SU-DHL-6 (cell line): Measurements from ENCODE around the gene MST1R.

Experiments used
- H2AFZ ChIP-seq: fragments of 200-600 bp; sonication (generic); 2 replicates; pipeline ENCODE4 v1.6.1; 2014; ENCODE audit warnings: low read depth, mild to moderate bottlenecking, moderate library complexity, mixed read lengths, antibody characterized with exemption, low read length; ENCODE audit not compliant: severe bottlenecking
- H3F3A ChIP-seq: fragments of 200-600 bp; shearing (Covaris generic); 2 replicates; pipeline ENCODE4 v1.6.0; 2016; ENCODE audit warnings: antibody characterized with exemption, mild to moderate bottlenecking; ENCODE audit not compliant: insufficient read depth
- H3K27ac ChIP-seq: fragments of 200-600 bp; sonication (generic); 2 replicates; pipeline ENCODE4 v1.5.1; 2016; ENCODE audit warnings: low read depth, mild to moderate bottlenecking, low read length, moderate library complexity, mixed read lengths
- H3K27me3 ChIP-seq: fragments of 200-600 bp; sonication (generic), shearing (Covaris generic); 2 replicates; pipeline ENCODE4 v1.6.0; 2014; ENCODE audit warnings: mild to moderate bottlenecking, low read length
- H3K36me3 ChIP-seq: fragments of 200-600 bp; sonication (generic); 2 replicates; pipeline ENCODE4 v1.6.1; 2014; ENCODE audit warnings: mild to moderate bottlenecking, low read length, mixed read lengths
- H3K4me2 ChIP-seq: fragments of 300-600, 200-600 bp; shearing (Covaris generic), sonication (generic); 2 replicates; pipeline ENCODE4 v1.6.0; 2014; ENCODE audit warnings: low read length, low read depth, mild to moderate bottlenecking; ENCODE audit not compliant: poor library complexity, severe bottlenecking
- H3K4me3 ChIP-seq: fragments of 200-600 bp; sonication (generic); 2 replicates; pipeline ENCODE4 v1.5.1; 2014; ENCODE audit warnings: antibody characterized with exemption, low read length, mild to moderate bottlenecking, mixed read lengths; ENCODE audit not compliant: insufficient read depth, poor library complexity, severe bottlenecking
- H3K79me2 ChIP-seq: fragments of 200-600 bp; sonication (generic); 2 replicates; pipeline ENCODE4 v1.6.1; 2014; ENCODE audit warnings: mild to moderate bottlenecking, low read length, moderate library complexity; ENCODE audit not compliant: insufficient read depth
- H3K9ac ChIP-seq: fragments of 200-600 bp; sonication (generic); 2 replicates; pipeline ENCODE4 v1.7.0; 2014; ENCODE audit warnings: mild to moderate bottlenecking, low read length
- H3K9me2 ChIP-seq: fragments of 200-600 bp; sonication (generic); replicated peaks from 2 replicates; pipeline ENCODE4 v1.6.1; 2014; ENCODE audit warnings: low read length; ENCODE audit not compliant: insufficient read depth
- H3K9me3 ChIP-seq: fragments of 200-600 bp; sonication (generic); 2 replicates; pipeline ENCODE4 v1.6.1; 2014; ENCODE audit warnings: low read length, mixed read lengths; ENCODE audit not compliant: insufficient read depth
- H4K20me1 ChIP-seq: fragments of 200-600 bp; sonication (generic); 2 replicates; pipeline ENCODE4 v1.6.1; 2014; ENCODE audit warnings: low read depth, mild to moderate bottlenecking, antibody characterized with exemption, low read length, moderate library complexity, mixed read lengths
- CTCF ChIP-seq: fragments of 200-600 bp; sonication (generic); IDR thresholded peaks from one replicate; pipeline ENCODE4 v1.5.1; 2017; ENCODE audit warnings: antibody characterized with exemption, mild to moderate bottlenecking, low read length, moderate library complexity; ENCODE audit not compliant: insufficient read depth, poor library complexity, severe bottlenecking
- EZH2phosphoT487 ChIP-seq: fragments of 200-600 bp; sonication (generic), shearing (Covaris generic); conservative IDR thresholded peaks from 2 replicates; pipeline ENCODE4 v1.6.1; 2018; ENCODE audit warnings: mild to moderate bottlenecking, antibody characterized with exemption, low read length, moderate library complexity, mixed read lengths

MST1R gene

DNA sequence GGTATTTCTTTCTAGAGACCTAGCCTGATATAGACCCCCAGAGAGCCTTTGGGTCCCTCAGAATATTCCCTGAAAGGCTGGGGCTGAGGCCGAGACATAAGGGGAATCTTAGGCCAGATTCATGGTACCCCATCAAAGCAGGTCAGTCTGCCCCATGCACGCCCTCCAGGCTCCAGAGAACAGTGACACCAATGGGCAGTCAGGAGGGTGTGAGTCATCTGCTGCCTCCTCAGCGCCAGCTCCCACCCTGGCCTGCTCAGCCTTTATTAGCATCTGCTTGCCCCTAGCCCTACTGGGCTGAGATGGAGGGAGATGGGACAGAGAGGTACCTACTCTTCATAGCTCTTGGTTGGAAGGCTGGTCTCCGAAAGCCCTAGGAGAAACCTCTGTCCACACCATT lies 19.7 kb downstream of the MST1R start:
- H4K20me1 ChIP-seq = no peaks in the 10 kb centered on the region
- no peaks in the 10 kb centered on the region for H3K27me3 ChIP-seq
- no peak overlapping the region for H3K4me2 ChIP-seq
- no peak overlapping the region for H3K4me3 ChIP-seq
- no peaks in the 10 kb centered on the region for H3K9me3 ChIP-seq
- no peak overlapping the region for H3K27ac ChIP-seq
- H3K9me2 ChIP-seq = no peaks in the 10 kb centered on the region
- no peaks in the 10 kb centered on the region for H3K79me2 ChIP-seq
- TF ChIP-seq CTCF (no peak), EZH2phosphoT487 (no peak)
- no peak overlapping the region for H2AFZ ChIP-seq
- no peaks in the 10 kb centered on the region for H3F3A ChIP-seq
- no peaks in the 10 kb centered on the region for H3K36me3 ChIP-seq
- H3K9ac ChIP-seq = no peak overlapping the region

- Histone ChIP-seq H3K9me2 (no peaks in the 10 kb centered on the region), H3F3A (no peaks in the 10 kb centered on the region), H3K27me3 (no peaks in the 10 kb centered on the region), H4K20me1 (no peaks in the 10 kb centered on the region), H3K9ac (no peak overlapping the region), H3K9me3 (no peaks in the 10 kb centered on the region), H3K4me3 (no peak overlapping the region), H2AFZ (no peak overlapping the region), H3K4me2 (no peak overlapping the region), H3K27ac (no peak overlapping the region), H3K36me3 (no peaks in the 10 kb centered on the region), H3K79me2 (no peaks in the 10 kb centered on the region)
- TF ChIP-seq CTCF (no peak), EZH2phosphoT487 (no peak)
Measured at GRCh38 chr3:49882166-49882565, 21.5 kb downstream of the MST1R start.

GRCh38 chr3:49880581-49881315 lies 22.9 kb downstream of the MST1R start:
- no peak overlapping the region for H3K4me3 ChIP-seq
- no peaks in the 10 kb centered on the region for H3F3A ChIP-seq
- no peak overlapping the region for H2AFZ ChIP-seq
- no peak overlapping the region for H3K27ac ChIP-seq
- H3K9me2 ChIP-seq = no peaks in the 10 kb centered on the region
- H4K20me1 ChIP-seq = no peaks in the 10 kb centered on the region
- no peak overlapping the region for H3K4me2 ChIP-seq
- H3K9ac ChIP-seq = no peak overlapping the region
- no peaks in the 10 kb centered on the region for H3K27me3 ChIP-seq
- no peaks in the 10 kb centered on the region for H3K36me3 ChIP-seq
- H3K9me3 ChIP-seq = no peaks in the 10 kb centered on the region
- no peaks in the 10 kb centered on the region for H3K79me2 ChIP-seq
- TF ChIP-seq EZH2phosphoT487 (no peak), CTCF (no peak)
